ENCODE results near the gene NPC2.
"Not testable (repeated sequence)": the region's sequence is repeated elsewhere in the genome, so short reads cannot be mapped to it uniquely, and the experiment has no call there.

Gene NPC2

DNA sequence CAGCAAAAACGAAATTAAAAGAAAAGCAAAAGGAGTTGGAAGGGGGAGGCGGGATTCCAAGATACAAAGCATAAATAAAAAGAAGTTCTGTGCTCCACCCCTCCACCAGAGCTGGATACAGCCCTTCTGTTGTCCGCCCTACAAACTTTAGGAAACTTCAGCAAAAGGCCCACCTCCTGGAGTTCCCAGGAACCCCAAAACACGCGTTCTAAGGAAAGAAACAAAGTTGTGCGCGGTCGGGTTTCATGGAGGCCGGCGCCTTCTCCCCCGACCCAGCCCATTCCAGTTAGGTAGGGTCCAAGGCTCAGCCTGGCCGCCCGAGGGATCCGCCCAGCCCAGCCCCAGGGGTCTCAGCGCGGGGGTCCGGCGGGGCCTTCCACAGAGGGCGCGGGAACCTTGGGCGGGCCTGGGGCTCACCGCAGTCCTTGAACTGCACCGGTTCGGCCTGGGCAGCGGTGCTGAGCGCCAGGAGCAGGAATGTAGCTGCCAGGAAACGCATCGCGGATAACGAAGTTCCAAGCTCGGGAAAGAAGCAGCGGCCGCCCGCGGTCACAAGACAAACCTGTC lies at the start of gene NPC2:
NPC2 (minus strand) TSS at position 530 of the 567 bp plus-strand sequence; CDS start at position 499, 31 bp downstream.
- no peak for DNase-seq

DNA sequence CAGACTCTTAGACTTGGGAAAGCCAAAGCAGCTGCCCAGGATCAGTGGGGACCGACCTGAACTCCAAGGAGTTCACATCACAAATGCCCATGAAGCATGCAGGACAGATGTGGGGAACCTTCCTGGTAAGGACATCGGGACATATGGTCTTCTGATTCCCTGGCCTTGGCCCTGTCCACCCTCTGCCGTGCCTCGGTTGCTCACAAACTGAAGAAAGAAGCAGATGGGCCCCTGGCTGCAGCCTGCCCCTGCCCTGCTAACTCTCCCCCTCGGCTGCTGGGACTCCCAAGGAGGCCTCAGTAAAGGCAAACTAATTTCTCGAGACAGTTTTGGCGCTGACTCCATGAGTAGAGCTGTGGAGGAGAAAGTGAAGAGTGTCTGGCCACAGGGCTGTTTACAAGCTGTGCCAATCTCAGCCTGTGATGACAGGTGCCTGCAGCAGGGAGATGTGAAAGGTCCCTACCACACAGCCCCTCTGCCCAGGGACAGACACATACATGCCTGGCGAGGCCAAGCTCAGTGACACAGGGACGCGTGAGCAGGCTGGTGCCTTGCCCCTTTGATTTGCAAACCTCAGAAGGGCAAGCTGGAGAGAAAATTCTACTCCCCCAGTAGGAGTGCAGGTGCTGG lies 49.1 kb upstream of the NPC2 start:
- DNase-seq = no peak

DNA sequence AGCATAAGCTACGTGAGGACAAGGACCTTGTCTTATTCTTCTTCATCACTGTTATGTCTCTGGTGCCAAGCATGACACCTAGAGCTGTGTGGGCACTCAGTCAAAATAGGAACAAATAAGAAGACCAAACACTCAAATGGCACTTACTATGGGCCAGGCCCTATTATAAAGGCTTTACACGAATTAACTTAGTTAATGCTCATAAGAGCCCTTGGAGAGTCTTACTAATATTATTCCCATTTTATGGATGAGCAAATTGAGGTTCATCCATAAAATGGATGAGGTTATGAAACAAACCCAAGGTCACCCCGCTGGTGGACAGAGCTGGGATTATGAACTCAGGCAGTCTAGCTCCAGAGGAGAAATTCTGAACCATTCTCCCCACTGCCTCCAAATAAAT lies 48.1 kb upstream of the NPC2 start:
- DNase-seq = no peak

DNA sequence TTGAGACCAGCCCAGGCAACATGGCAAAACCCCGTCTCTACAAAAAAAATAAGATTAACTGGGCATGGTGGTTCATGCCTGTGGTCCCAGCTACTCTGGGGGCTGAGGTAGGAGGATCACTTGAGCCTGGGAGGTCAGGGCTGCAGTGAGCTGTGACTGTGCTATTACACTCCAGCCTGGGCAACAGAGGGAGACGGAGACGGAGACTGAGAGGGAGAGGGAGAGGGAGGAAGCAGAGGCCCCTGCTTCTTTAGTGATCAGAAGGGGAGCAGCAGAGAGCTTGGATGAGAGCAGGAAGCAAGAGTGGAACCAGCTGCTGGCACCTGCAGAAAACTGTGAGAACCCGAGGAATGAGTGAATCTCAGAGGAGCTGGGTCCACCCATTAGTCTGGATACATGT lies 46.4 kb upstream of the NPC2 start:
- DNase-seq = no peak

DNA sequence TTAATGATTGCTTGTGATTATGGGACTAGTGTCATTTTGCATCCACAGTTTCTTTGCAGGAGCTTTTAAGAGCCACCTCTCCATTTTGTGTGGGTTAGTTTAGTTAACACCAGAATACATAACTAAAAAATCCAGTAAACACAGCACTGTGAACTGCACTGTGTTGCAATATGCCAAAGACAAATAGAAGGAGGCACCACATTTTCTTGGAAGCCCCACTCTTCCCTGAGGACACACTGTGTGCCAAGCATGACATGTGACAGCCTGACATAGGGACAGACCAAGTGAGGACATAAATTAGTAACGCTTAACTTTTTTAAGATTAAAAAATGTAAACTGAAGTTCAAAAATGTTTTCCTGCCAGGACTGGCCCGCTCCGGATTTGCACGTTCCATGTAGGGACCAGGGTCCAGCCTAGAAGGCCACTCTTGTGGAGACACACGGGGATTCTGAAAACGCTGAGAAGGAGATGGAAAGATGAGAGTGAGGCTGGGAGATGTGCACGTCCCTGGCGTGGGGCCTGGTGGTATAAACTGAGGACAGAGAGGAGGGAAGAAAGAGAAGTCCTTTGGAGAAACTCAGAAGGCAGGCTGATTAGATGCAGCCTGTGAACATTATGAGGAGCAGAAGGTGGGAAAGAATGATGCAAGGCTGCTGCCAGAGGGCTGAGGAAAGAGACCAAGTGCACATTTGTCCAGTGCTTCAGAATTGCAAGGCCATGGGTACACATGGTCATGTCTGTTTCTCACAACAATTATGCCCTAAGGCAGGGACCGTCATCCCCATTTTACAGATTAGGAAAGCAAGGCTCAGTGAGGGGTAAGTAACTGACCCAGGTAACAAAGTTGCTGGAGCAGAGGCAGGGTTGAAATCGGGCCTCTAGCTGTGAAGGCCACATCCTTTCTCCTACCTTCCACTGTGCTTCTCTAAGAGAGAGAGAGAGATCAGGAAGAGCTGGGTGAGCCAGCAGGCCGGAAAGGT lies 45.6 kb upstream of the NPC2 start:
- no peak for DNase-seq

DNA sequence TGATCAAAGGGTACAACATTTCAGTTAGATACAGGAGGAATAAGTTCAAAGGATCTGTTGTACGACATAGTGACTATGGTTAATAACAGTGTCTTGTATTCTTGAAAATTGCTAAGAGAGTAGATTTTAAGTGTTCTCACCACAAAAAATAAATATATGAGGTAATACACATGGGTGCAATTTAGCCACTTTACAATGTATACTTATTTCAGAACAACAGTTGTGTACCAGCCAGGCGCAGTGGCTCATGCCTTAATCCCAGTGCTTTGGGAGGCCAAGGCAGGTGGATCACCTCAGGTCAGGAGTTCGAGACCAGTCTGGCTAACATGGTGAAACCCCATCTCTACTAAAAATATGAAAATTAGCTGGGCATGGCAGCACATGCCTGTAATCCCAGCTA lies 43.2 kb upstream of the NPC2 start:
- not testable (repeated sequence) for DNase-seq

DNA sequence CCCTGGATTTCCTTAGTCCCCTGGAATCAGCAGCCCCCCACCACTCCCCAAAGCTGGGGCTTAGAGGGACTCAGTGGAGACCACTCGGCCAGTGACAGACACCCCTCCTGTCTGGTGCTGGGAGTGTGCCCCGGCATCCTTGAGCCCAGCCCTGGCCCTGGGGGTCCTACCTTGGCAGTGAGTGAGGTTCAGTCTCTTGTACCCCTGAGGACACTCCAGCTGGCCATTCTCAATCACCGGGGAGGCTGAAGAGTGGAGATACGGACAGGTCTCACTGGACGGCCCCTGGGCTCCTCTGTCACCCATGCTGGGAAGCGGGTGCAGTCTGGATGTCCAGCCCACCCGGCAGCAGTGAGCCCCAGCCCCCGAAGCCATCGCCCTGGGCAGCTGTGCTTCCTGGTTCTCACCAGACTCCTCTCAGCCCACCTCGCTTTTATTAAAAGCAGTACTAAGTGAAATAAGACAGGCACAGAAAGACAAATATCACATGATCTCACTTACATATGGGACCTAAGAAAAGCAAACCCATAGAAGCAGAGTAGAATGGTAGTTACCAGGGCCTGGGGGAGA lies 42.7 kb upstream of the NPC2 start:
- no peak for DNase-seq

DNA sequence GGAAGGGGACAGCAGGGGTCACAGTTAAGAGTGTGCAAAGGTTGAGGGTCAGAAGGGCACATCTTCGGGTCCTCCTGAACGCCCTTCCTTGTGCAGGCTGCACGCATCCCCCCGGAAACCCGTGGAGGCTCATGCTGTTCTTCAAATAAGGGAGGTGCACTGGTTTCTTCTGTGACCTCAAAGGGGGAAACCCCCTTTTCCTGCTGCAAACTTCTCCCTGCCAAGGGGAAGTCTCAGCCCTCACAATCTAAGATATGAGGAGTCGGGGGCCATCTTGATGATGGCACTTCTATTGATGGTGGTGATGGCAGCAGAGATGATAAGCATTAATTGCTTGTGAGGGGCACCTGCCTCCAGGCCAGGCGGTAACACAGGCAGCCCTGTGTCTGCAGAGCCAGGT lies 40.5 kb upstream of the NPC2 start:
- DNase-seq = no peak

DNA sequence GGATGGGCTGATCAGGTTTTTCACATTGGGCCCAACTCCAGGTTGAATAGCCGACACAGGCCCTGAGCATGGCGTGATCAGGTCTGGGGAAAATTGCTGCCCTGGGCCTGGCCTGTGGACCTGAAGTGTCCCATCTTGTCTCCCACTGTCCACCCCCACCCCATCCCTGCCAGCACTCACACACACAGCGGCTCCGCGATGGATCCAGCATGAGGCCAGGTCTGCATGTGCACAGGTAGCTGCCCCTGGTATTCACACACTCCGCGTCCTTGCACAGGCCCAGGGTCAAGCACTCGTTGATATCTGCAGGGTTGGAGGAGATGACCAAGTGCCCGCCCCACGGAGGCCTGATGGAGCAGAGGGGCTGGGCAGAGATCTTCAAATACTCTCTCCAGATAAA lies 39.1 kb upstream of the NPC2 start:
- no peak for DNase-seq

DNA sequence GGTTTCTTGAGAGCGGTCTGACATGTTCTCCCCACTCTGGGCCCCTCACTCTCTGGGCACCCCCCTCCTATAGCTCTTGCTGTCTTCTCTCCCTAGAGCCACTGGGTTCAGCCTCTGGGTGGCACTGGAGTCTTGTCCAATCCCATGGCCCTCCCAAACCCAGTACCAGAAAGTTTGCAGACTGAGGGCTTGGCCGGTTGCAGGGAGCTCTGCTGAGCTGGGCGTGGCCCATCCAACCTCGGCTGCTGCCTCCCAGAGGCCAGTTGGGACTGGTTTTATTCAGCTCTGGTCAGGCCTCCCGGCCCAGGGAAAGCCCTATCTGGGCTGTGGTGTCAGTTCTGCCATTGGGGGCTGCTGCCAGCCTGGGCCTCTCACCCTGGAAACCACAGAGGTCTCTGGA lies 38.4 kb upstream of the NPC2 start:
- no peak for DNase-seq

DNA sequence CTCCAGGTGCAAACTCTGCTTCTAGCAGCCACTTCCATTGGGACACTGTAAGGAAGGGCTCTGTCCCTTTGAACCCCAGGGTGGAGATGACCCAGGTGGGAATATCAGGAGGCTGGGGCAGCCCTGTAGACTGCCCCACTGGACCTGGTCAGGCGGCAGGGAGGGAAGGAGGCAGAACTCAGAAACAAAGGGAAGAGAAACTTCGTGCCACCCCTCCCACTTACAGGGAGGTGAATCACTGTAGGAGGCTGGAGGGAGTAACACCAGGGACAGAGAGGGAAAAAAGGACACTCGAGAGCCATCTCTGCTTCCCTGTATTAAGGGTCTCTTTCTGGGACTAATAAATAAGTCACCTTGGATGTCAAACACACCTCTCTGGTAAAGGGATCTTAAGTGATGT lies 37.9 kb upstream of the NPC2 start:
- DNase-seq = no peak

DNA sequence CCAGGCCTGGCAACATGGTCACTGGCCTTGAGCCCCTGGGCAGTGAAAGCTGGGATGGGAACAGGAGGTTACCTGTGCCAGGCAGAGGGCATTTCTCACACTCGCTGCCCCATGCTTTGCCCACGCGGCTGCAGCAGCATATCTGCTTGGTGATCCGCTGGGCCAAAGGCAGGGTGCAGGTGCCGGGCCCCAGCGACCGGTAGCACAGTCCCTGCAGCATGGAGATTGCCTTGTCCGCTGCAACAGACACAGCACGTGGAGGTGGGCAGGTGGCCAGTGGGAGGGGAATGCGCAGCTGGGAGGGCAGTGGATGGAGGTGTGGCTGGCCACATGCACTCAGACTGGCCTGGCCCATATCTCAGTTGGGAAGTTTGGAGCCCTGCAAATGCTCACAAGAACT lies 35.8 kb upstream of the NPC2 start:
- DNase-seq = no peak

DNA sequence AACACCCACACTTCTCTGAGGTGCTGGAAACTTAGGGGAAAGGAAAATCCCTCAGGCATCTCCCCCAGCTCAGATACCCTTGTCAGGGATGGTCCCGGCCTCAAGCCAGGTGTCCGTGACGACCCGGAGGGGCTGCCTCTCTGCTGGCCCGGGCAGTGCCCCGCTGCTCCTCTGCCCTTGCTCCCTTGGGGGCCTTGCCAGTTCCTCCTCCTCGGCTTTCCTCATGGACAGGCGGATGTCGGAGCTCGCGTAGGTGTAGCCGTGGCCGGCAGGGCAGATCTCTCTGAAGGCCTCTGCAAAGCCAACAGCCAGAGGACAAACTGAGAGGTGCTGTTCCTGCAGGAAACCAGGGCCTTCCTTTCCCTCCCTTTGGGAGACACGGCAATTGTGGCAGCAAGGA lies 35.3 kb upstream of the NPC2 start:
- no peak for DNase-seq

DNA sequence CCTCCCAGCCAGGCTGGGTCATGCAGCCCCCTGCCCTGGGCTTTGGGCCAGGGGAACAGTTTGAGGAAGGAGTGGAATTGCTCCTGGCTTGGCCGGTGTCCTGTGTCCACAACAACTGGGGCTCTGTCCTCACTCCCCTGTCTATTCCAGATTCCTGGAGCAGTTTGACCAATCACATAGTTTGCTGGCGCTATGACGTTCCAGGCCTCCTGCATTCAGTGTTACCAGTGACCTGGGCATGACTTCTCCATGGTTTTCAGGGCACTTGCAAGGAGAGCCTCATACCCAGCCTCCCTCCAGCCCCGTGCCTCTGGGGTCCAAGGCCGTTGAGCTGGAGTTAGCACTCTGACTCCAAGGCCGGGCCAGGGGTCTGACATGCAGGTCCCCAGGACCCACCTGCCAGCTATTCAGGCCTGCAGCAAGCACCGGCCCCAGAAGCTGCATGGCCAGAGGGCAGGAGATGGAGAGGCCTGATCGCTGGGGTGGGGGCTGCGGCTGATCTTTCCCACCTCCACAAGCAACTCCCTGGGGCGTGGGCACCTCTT lies 34.7 kb upstream of the NPC2 start:
- DNase-seq = no peak

DNA sequence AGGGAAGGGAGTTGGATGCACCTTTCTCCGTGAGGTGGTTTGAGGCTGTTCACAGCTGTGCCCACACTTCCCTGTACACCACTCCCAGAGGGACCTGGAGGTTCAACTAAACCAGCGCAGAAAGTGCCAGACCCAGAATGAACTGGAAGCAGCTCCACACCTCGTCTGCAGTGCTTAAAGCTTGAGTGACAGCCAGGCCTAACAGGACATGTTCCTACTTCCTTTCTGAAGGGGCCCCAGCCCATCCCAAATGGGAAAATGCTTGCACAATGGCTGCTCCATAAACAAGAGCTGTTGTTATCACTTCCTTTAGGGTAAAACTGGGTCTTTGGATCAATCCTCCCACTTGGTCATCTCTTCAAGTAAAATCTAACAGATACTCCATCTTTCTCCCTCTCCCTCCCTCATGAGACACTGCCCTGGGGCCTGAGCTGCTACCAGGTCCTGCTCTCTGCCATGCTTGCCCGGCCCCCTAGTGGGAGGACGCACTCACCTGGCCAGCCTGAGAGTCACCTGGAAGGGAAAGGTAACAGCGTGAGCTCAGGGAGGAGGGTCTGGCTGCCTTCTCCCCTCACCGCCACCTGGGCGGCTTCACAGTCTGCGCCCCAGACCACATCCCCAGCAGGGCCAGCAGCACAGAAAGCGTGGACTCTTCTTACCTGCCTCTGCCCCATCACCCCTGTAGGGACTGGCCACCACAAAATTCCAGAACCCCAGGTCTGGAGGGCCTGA lies 33.9 kb upstream of the NPC2 start:
- no peak for DNase-seq

DNA sequence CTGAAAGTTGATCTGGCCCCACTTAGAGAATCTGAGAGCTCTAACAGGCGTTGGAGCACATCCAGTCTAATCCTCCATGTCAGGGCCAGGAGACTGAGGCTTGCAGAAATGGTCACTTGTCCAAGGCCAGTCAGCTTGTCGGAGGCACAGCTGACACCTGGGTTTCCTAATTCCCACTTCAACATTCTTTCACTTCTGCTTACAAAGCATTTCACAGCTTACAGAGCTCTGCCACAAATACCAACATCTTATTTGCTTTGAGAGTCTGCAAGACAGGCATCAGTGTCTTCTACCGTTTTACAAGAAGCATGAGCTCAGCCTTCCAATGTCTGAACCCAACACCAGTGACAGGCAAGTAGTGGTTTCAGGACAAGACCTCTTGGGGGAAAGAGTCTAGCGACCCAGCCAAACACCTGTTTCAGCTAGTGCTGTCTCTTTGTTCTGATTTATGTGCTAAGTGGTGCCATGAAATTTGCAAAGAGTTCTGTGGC lies 32.3 kb upstream of the NPC2 start:
- no peak for DNase-seq

DNA sequence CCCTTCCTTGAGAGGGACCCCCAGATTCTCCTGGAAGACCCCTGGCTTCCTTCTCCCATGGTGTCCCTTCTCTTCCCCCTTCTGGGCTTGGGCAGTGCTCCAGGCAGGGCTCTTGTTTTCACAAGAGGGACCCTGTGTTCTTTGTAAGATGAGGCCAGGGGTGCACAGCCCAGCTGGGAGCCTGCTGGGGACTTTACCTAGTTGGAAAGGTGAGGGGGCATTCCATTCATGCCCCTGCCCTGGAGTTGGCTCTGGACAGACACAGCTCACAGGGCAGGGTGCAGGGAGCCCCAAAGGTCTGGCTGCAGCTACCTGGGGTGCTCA lies 31.7 kb upstream of the NPC2 start:
- DNase-seq = no peak

DNA sequence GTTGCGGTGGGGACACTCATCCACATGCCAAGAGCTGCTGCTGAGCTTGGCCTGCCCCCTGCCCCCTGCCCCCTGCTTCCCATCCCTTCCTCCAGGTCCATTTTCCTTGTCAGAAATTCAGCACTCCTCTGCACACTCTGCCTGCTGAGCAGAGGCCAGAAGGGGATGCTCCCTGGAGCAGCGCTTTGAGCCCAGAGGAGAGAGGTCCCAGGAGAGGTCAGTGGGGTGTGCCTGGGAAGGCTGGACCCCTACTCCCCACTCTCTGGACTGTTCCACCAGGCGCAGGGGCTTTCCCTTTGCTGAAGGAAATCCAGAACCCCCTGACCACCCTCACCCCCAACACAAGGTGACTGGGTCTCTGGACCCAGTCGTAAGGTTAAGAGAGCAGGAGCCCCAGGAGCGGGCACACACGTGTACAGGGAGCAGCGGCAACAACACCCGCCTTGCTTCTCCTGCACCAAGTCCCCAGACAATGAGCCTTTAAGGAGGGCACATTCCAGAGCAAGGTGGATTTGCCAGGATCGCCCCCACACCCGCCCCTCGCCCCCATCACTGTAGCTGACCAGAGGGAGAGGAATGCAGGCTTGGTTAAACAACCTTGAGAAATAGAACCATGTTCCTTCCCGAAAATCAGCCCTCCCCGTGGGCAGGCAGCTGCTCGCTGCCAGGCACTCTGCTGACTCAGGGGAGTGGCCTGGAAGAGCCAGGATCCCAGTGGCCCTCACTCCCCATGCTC lies 31.1 kb upstream of the NPC2 start:
- DNase-seq = no peak

DNA sequence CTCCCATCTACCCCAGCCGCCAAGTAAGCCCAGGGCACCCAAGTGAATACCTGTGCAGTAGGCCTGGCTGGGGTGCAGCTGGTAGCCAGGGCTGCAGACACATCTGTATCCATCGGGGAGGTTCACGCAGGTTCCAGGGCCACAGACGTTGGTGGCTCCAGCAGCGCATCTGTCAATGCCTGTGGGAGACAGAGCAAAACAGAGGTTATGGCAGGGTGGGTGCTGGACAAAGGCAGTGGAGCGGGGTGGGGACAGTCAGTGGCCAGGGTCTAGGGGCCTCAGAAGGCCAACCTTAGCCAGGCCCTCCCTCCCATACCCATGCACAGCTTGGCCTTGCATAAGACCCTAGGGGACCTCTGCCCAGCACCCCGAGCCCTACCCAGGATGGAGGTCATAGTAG lies 29.6 kb upstream of the NPC2 start:
- DNase-seq = no peak

DNA sequence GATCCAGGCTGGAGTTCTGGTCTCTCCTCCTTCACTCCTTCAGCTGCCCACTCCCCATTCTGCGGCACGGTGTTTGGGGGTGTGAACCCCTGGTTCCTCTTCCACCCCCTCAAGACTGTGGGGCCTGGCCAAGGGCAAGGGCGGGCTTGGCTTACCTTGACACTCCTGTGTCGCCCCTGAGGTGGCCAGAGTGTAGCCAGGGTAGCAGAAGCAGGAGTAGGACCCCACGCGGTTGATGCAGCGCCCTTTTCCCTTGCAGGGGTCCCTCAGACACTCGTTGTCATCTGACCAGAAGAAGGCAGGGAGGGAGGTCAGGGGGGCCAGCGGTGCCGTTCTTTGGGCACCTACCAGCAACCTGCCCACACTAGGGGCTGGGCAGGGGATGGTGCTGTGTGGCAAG lies 28.7 kb upstream of the NPC2 start:
- DNase-seq = no peak

DNA sequence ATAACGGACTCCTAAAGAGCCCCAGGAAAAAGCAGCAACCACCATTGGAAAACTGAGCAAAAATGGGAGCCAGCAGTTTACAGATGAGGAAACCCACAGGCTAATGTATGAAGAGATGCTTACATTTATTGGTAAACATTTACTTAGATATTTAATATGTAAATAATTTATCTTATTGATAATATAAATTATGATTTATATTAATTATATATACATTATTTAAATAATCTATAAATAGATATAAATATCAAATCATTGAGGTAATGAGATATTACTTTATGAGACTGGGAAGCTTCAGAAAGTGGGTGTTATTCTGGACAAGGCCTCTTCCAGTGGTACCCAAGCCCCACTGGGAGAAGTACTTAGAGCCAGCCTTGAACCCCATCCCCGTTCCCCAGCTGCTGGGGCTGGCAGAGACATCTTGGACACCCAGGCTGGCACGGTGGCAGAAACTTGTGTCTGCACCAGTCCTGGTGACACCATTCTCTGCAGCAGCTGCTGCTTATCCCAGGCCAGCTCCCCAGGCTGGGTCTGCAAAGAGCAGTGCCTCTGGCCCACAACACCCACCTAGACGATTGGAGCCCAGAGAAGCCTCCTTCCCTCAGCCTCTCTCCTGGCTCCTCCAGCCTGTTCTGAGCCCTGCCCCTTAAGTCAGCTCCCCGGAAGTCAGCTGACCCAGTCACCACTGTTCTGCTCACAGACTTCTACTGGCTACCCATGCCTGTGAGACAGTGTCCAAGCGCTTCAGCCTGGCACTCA lies 26.4 kb upstream of the NPC2 start:
- DNase-seq = no peak
